ENCODE results near the gene ACHE. TPM values are rescaled to one million over a fixed set of nuclear protein-coding genes. Genes with fewer than 3 reads are reported as not detected.
"Not testable (repeated sequence)": the region's sequence is repeated elsewhere in the genome, so short reads cannot be mapped to it uniquely, and the experiment has no call there.

Gene ACHE
- total RNA-seq, 6 donors from 2014 or later, result 1.3 to 2.9 (median 2.2) TPM; not detected in 1

- WGBS, 2 donors, result 52 to 70% methylated on average over 4 of the region's 4 CpGs
- no peak for ATAC-seq (ENCODE audit: low FRiP score in 2 of 2)
- Histone ChIP-seq H3K4me1 (no peaks in the 10 kb centered on the region), H3K27ac (no peak overlapping the region), H3K4me3 (no peak overlapping the region), H3K9me3 (no peaks in the 10 kb centered on the region), H3K36me3 (no peaks in the 10 kb centered on the region), H3K27me3 (no peaks in the 10 kb centered on the region)
- TF ChIP-seq POLR2AphosphoS5 (IDR thresholded peaks at IDR 0.05) (no peak), EP300 (IDR thresholded peaks at IDR 0.05) (no peak), CTCF (IDR thresholded peaks at IDR 0.05) (no peak), POLR2A (IDR thresholded peaks at IDR 0.05) (no peak)
- DNase-seq, result no peak
These were observed 38.0 kb upstream of the ACHE start for GRCh38 chr7:100933734-100934133.

GRCh38 chr7:100929808-100930174 is 34.1 kb upstream of the ACHE start:
- TF ChIP-seq CTCF (IDR thresholded peaks at IDR 0.05), result no peak
- TF ChIP-seq EP300 (IDR thresholded peaks at IDR 0.05), result no peak
- TF ChIP-seq POLR2A (IDR thresholded peaks at IDR 0.05), result no peak
- no peak for TF ChIP-seq POLR2AphosphoS5 (IDR thresholded peaks at IDR 0.05)
- H3K27me3 ChIP-seq, result no peaks in the 10 kb centered on the region
- no peak overlapping the region for H3K4me3 ChIP-seq
- no peak for ATAC-seq (ENCODE audit: low FRiP score in 2 of 2)
- H3K4me1 ChIP-seq, result no peaks in the 10 kb centered on the region
- no peak for DNase-seq
- H3K36me3 ChIP-seq, result no peaks in the 10 kb centered on the region
- 94 to 96% methylated on average over 1 of the region's 1 CpG for WGBS, 2 donors
- no peaks in the 10 kb centered on the region for H3K9me3 ChIP-seq
- peak overlapping the region in 3 of 4 donors; percentile 2 to 37 (median 11) for H3K27ac ChIP-seq

GRCh38 chr7:100923616-100924015 is 27.9 kb upstream of the ACHE start:
- not testable (repeated sequence) for H3K4me1 ChIP-seq; H3K27ac ChIP-seq; H3K27me3 ChIP-seq; H3K9me3 ChIP-seq; ATAC-seq (ENCODE audit: low FRiP score in 2 of 2); H3K36me3 ChIP-seq; DNase-seq
- H3K4me3 ChIP-seq, result peak overlapping the region in 1 of 4 donors; percentile 21
- WGBS, 2 donors, result 48 to 55% methylated on average over 4 of the region's 4 CpGs

DNA sequence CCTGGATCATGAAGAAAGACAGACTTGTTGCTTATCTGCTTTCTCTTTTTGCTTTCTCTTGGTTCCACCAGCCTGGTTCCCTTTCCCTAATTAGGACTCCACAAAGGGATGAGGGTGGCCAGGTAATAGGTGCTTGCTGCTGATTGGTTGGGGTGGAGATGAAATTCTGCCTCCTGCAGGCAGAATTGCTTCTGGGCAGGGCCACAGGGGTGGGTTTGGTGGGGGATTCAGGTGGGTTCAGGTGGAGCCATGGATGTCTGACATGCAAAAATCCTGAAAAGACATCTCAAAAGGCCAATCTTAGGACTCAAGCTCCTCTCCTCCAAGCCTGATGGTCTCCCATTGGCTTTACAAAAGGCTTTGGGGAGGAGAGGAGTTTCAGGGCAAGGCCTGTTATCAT is 25.4 kb upstream of the ACHE start:
- no peak overlapping the region for H3K27ac ChIP-seq
- H3K4me3 ChIP-seq, result no peak overlapping the region
- H3K9me3 ChIP-seq, result no peaks in the 10 kb centered on the region
- no peaks in the 10 kb centered on the region for H3K27me3 ChIP-seq
- peaks cover 0 to 9% (median 0%) of the 10 kb centered on the region in 4 donors for H3K4me1 ChIP-seq
- no peak for TF ChIP-seq EP300 (IDR thresholded peaks at IDR 0.05)
- no peak for TF ChIP-seq CTCF (IDR thresholded peaks at IDR 0.05)
- TF ChIP-seq POLR2A (IDR thresholded peaks at IDR 0.05), result no peak
- no peak for TF ChIP-seq POLR2AphosphoS5 (IDR thresholded peaks at IDR 0.05)
- H3K36me3 ChIP-seq, result no peaks in the 10 kb centered on the region
- ATAC-seq (ENCODE audit: low FRiP score in 2 of 2) (no peak), DNase-seq (no peak)

GRCh38 chr7:100919779-100920437 is 24.2 kb upstream of the ACHE start:
- H3K4me1 ChIP-seq; H3K36me3 ChIP-seq; H3K27me3 ChIP-seq; DNase-seq; ATAC-seq (ENCODE audit: low FRiP score in 2 of 2); H3K4me3 ChIP-seq; H3K27ac ChIP-seq; H3K9me3 ChIP-seq: not testable (repeated sequence)
- 73 to 76% methylated on average over 9 of the region's 9 CpGs for WGBS, 2 donors

GRCh38 chr7:100919335-100919734 is 23.6 kb upstream of the ACHE start:
- H3K27ac ChIP-seq, H3K36me3 ChIP-seq: not testable (repeated sequence)
- WGBS, 2 donors, result 83 to 90% methylated on average over 5 of the region's 5 CpGs

More at GRCh38 chr7:100919335-100919734, 23.6 kb upstream of the ACHE start:
- DNase-seq; H3K27me3 ChIP-seq; H3K9me3 ChIP-seq; H3K4me3 ChIP-seq; H3K4me1 ChIP-seq; ATAC-seq (ENCODE audit: low FRiP score in 2 of 2): not testable (repeated sequence)

Data from upper lobe of left lung (tissue), 6 donors.